Gastroesophageal sphincter (tissue), 4 donors: ENCODE data around the gene NOX3. TPM values are rescaled to one million over a fixed set of nuclear protein-coding genes. Genes with fewer than 3 reads are reported as not detected.

ENCODE experiments used
- ATAC-seq: fragments of 150-250 bp; one replicate; pipeline ENCODE4 v1.9.1; 2016; ENCODE audit warnings: mild to moderate bottlenecking, moderate library complexity
- H3K27ac ChIP-seq, 4 donors: fragments of 200-600 bp; sonication (generic) in 3 of 4; 1 replicate in 3 of 4; 2 replicates in 1 of 4; pipeline ENCODE4 v1.5.1; 2016 to 2019
- H3K27me3 ChIP-seq: fragments of 200-600 bp; sonication (generic); one replicate; pipeline ENCODE4 v1.5.1; 2019
- H3K36me3 ChIP-seq, 2 donors: fragments of 200-600 bp; sonication (generic); one replicate each; pipeline ENCODE4 v1.5.1; 2019; ENCODE audit warnings: control low read depth in 1 of 2
- H3K4me1 ChIP-seq, 3 donors: fragments of 200-600 bp; sonication (generic); 1 replicate in 2 of 3; 2 replicates in 1 of 3; pipeline ENCODE4 v1.5.1; 2016 to 2019; ENCODE audit warnings: control low read depth in 2 of 3
- H3K4me3 ChIP-seq, 2 donors: fragments of 200-600 bp; sonication (generic); one replicate each; pipeline ENCODE4 v1.5.1; 2019; ENCODE audit warnings: mild to moderate bottlenecking in 1 of 2, moderate library complexity in 1 of 2
- H3K9me3 ChIP-seq, 3 donors: fragments of 200-600 bp; sonication (generic); one replicate each; pipeline ENCODE4 v1.5.1; 2017 to 2019; ENCODE audit warnings: control low read depth in 2 of 3
- CTCF ChIP-seq, 4 experiments: fragments of 200-600 bp in 2 of 4; fragments of 450-650 bp in 2 of 4; sonication (generic) in 1 of 4; IDR thresholded peaks; one replicate each; pipeline ENCODE4 v1.5.1; 2017 to 2019; ENCODE audit warnings: antibody characterized with exemption in 4 of 4, mild to moderate bottlenecking in 2 of 4, moderate library complexity in 2 of 4
- EP300 ChIP-seq: sonication (generic); formaldehyde crosslinking; IDR thresholded peaks from one replicate; pipeline ENCODE4 v1.6.1; 2017; ENCODE audit warnings: antibody characterized with exemption, mild to moderate bottlenecking
- POLR2A ChIP-seq, 2 donors: fragments of 450-650 bp; IDR thresholded peaks; one replicate each; pipeline ENCODE4 v1.6.1; 2017; ENCODE audit warnings: antibody characterized with exemption in 2 of 2, mild to moderate bottlenecking in 2 of 2, moderate library complexity in 1 of 2
- POLR2AphosphoS5 ChIP-seq: sonication (generic); formaldehyde crosslinking; IDR thresholded peaks from one replicate; pipeline ENCODE4 v1.6.1; 2017; ENCODE audit warnings: antibody characterized with exemption
- WGBS, 2 donors: methylation state at CpG; one replicate each; pipeline ENCODE4 v1.1.5; 2018; ENCODE audit warnings: low coverage in 1 of 2; 5-methylcytosine and 5-hydroxymethylcytosine counted together
- total RNA-seq, 4 donors: library from RNA; depleted of rRNA; stranded (reverse); fragments of >200 nt; gene quantifications; one replicate each; pipeline ENCODE4 v1.1.0, GENCODE V29; 2016

The NOX3 gene
- total RNA-seq, 4 donors from 2014 or later, result 0.54 TPM; not detected in 3

GRCh38 chr6:155422635-155423034 lies 33.0 kb downstream of the NOX3 start:
- WGBS, 2 donors, result 93 to 100% methylated on average over 1 to 4 of the region's 10 CpGs
- H3K36me3 ChIP-seq, result no peaks in the 10 kb centered on the region
- no peaks in the 10 kb centered on the region for H3K27me3 ChIP-seq
- no peak for TF ChIP-seq EP300
- TF ChIP-seq POLR2A (IDR thresholded peaks at IDR 0.05), result no peak
- no peak for TF ChIP-seq POLR2AphosphoS5
- no peak for TF ChIP-seq CTCF (IDR thresholded peaks at IDR 0.05)
- H3K4me1 ChIP-seq, result peaks cover 0 to 18% (median 5%) of the 10 kb centered on the region in 3 donors
- no peaks in the 10 kb centered on the region for H3K9me3 ChIP-seq
- no peak overlapping the region for H3K27ac ChIP-seq
- H3K4me3 ChIP-seq, result no peak overlapping the region
- ATAC-seq, result no peak

- H3K36me3 ChIP-seq, result no peaks in the 10 kb centered on the region
- H3K27me3 ChIP-seq, result no peaks in the 10 kb centered on the region
- no peak overlapping the region for H3K4me3 ChIP-seq
- no peaks in the 10 kb centered on the region for H3K9me3 ChIP-seq
- H3K4me1 ChIP-seq, result peaks cover 0 to 22% (median 5%) of the 10 kb centered on the region in 3 donors
- no peak for TF ChIP-seq POLR2AphosphoS5
- TF ChIP-seq EP300, result no peak
- TF ChIP-seq CTCF (IDR thresholded peaks at IDR 0.05), result no peak
- TF ChIP-seq POLR2A (IDR thresholded peaks at IDR 0.05), result no peak
- 95 to 96% methylated on average over 2 of the region's 2 CpGs for WGBS, 2 donors
- H3K27ac ChIP-seq, result no peak overlapping the region
- ATAC-seq, result no peak
Observed at GRCh38 chr6:155420492-155420891, 35.1 kb downstream of the NOX3 start.

- H3K27me3 ChIP-seq, result no peaks in the 10 kb centered on the region
- H3K27ac ChIP-seq, result peak overlapping the region in 1 of 4 donors; percentile 55
- ATAC-seq, result no peak
Observed at GRCh38 chr6:155419161-155419560, 36.5 kb downstream of the NOX3 start.

GRCh38 chr6:155418017-155418761 lies 37.5 kb downstream of the NOX3 start:
- peak; percentile 60 for ATAC-seq

More at GRCh38 chr6:155419161-155419560, 36.5 kb downstream of the NOX3 start:
- 72 to 100% methylated on average over 4 of the region's 4 CpGs for WGBS, 2 donors
- Histone ChIP-seq H3K4me3 (no peak overlapping the region), H3K9me3 (no peaks in the 10 kb centered on the region), H3K4me1 (peaks cover 0 to 22% (median 5%) of the 10 kb centered on the region in 3 donors), H3K36me3 (no peaks in the 10 kb centered on the region)
- no peak for TF ChIP-seq CTCF (IDR thresholded peaks at IDR 0.05)

More at GRCh38 chr6:155418017-155418761, 37.5 kb downstream of the NOX3 start:
- Histone ChIP-seq H3K4me1 (peaks cover 0 to 22% (median 5%) of the 10 kb centered on the region in 3 donors), H3K36me3 (no peaks in the 10 kb centered on the region), H3K4me3 (peak overlapping the region; percentile 1 to 23), H3K27me3 (no peaks in the 10 kb centered on the region), H3K27ac (peak overlapping the region; percentile 11 to 55 (median 44)), H3K9me3 (no peaks in the 10 kb centered on the region)
- TF ChIP-seq POLR2A (IDR thresholded peaks at IDR 0.05) (no peak), EP300 (no peak), CTCF (IDR thresholded peaks at IDR 0.05) (no peak), POLR2AphosphoS5 (no peak)
- WGBS, 2 donors, result 9 to 10% methylated on average over 6 to 9 of the region's 9 CpGs
